HL-60 (cell line): Measurements from ENCODE around the gene HUWE1.

Experiments used
- DNase-seq, 2 experiments: peaks; one replicate each; pipeline ENCODE4 v3.0.0-alpha.2; 2010 to 2020; ENCODE audit warnings: low read depth in 1 of 2, low spot score in 1 of 2
- H3K27ac ChIP-seq: fragments of 250-450 bp; sonication (Bioruptor Pico); replicated peaks from 2 replicates; pipeline ENCODE4 v1.5.1; 2020; ENCODE audit warnings: mild to moderate bottlenecking, moderate library complexity
- H3K27me3 ChIP-seq: fragments of 250-450 bp; sonication (Bioruptor Pico); 2 replicates; pipeline ENCODE4 v1.5.1; 2021; ENCODE audit warnings: mild to moderate bottlenecking, moderate library complexity; ENCODE audit not compliant: insufficient read depth, poor library complexity, severe bottlenecking
- H3K4me3 ChIP-seq: replicated peaks from 2 replicates; pipeline ENCODE4 v1.5.1; 2011; ENCODE audit warnings: mild to moderate bottlenecking, control low read depth, low read length; ENCODE audit not compliant: insufficient read depth
- CTCF ChIP-seq: IDR thresholded peaks from one replicate; pipeline ENCODE4 v1.5.1; 2011; ENCODE audit warnings: low read length, control low read depth, inconsistent platforms; ENCODE audit not compliant: insufficient read depth
- GABPA ChIP-seq: IDR thresholded peaks from 2 replicates; pipeline ENCODE4 v1.6.1; 2012; ENCODE audit warnings: low read depth
- POLR2AphosphoS5 ChIP-seq: IDR thresholded peaks from 2 replicates; pipeline ENCODE4 v1.6.1; 2012; ENCODE audit warnings: low read depth
- REST ChIP-seq: IDR thresholded peaks from 2 replicates; pipeline ENCODE4 v1.6.1; 2012; ENCODE audit warnings: low read depth; ENCODE audit not compliant: insufficient replicate concordance
- SPI1 ChIP-seq: IDR thresholded peaks from 2 replicates; pipeline ENCODE4 v1.6.1; 2012; ENCODE audit warnings: low read depth, mild to moderate bottlenecking, borderline replicate concordance

Gene HUWE1

GRCh38 chrX:53558646-53559045, 127.9 kb downstream of the HUWE1 start:
- TF ChIP-seq GABPA: no peak
- no peak for TF ChIP-seq POLR2AphosphoS5
- TF ChIP-seq SPI1: no peak
- TF ChIP-seq REST: no peak
- TF ChIP-seq CTCF: no peak
- Histone ChIP-seq H3K27ac (no peak overlapping the region), H3K27me3 (no peaks in the 10 kb centered on the region), H3K4me3 (no peak overlapping the region)
- no peak for DNase-seq

GRCh38 chrX:53556868-53557267, 129.7 kb downstream of the HUWE1 start:
- no peak for DNase-seq
- no peak overlapping the region for H3K27ac ChIP-seq
- TF ChIP-seq GABPA (no peak), POLR2AphosphoS5 (no peak), REST (no peak), CTCF (no peak), SPI1 (no peak)
- no peak overlapping the region for H3K4me3 ChIP-seq
- no peaks in the 10 kb centered on the region for H3K27me3 ChIP-seq

DNA sequence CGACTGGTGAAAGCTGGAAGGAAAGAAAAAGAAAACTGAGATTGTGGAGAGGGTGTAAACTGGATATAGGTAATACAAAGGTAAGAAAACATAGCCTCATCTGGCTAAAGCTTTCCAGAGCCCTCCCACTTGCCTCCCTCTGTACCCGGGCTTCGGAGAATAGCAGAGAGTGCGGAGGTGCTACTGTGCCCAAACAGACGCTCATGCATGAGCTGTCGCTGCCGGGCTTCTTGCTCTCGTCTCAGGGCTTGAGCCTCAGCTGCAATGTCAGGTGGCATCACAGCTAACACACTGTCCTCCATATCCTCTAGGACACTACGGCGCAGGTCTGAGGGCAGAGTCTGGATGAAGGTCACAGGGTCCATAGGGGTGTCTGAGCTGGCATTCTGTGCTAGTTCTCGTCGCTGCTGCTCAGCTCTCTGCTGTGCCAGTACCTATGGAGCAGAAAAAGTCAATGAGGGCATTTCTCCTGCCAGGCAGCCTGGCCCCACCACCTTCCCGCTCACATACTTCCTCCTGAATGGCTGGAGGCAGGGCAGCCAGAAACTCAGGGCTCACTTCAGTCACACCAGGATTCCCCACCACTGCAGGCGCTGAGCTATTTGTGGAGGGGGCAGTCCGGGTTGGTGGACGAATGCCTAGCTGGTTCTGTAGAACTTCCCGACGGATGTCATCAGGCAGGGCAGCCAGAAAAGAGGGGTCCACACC, 135.6 kb downstream of the HUWE1 start:
- Histone ChIP-seq H3K27ac (no peak overlapping the region), H3K4me3 (no peak overlapping the region), H3K27me3 (no peaks in the 10 kb centered on the region)
- TF ChIP-seq SPI1 (no peak), CTCF (no peak), POLR2AphosphoS5 (no peak), REST (no peak), GABPA (no peak)
- DNase-seq: no peak
